Ectodermal cell (in vitro differentiated cells): ENCODE measurements around the gene B4GALT3.
A peak's percentile ranks its signal among the peaks of the same experiment; 100 is the strongest.

Experiments used
- H3K27ac ChIP-seq: 2 replicates; pipeline ENCODE4 v1.7.0; 2013; ENCODE audit warnings: mild to moderate bottlenecking, low read depth, low read length; ENCODE audit not compliant: insufficient read depth, poor library complexity, severe bottlenecking
- H3K27me3 ChIP-seq: 2 replicates; pipeline ENCODE4 v1.7.0; 2013; ENCODE audit warnings: mild to moderate bottlenecking, low read length; ENCODE audit not compliant: insufficient read depth, control insufficient read depth, poor library complexity, severe bottlenecking
- H3K36me3 ChIP-seq: one replicate; pipeline ENCODE4 v1.7.0; 2013; ENCODE audit warnings: low read length; ENCODE audit not compliant: control insufficient read depth, insufficient read depth
- H3K4me1 ChIP-seq: one replicate; pipeline ENCODE4 v1.7.0; 2013; ENCODE audit warnings: low read length; ENCODE audit not compliant: control insufficient read depth, insufficient read depth
- H3K4me3 ChIP-seq: 2 replicates; pipeline ENCODE4 v1.7.0; 2013; ENCODE audit warnings: low read depth, low read length, control low read depth; ENCODE audit not compliant: insufficient read depth
- H3K9me3 ChIP-seq: 2 replicates; pipeline ENCODE4 v1.7.0; 2013; ENCODE audit warnings: mild to moderate bottlenecking, low read length, moderate library complexity; ENCODE audit not compliant: control insufficient read depth
- WGBS, 2 experiments: methylation state at CpG; one replicate each; pipeline ENCODE4 v1.1.7; 2013; ENCODE audit warnings: missing lambda C conversion rate in 2 of 2; 5-methylcytosine and 5-hydroxymethylcytosine counted together

The B4GALT3 gene

DNA sequence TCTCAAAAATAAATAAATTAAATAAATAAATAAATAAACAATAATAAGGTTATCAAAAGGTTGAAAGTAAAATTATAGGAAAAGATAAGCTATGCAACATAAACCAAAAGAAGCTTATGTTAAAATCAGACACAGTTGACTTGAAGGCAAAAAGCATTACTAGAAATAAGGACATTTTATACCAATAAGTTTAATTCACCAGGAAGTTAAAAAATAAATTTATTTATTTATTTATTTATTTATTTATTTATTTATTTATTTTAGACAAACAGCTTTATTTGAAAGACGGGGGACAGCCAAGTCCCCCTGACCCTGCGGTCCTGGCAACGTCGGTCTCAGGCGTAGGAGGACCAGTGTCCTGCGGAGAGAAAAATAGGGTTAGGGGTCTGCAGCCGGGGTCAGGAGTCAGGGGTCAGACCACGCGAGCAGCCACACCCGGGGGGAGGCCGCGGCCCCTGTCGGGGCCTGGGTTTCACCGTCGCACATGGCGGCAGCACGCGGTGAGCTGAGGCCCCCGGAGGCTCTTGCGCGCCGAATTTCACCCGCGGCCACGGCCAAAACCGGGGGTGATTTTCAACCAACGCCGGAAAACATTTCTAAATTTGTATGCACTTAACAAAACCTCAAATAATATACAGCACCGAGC lies 36.4 kb downstream of the B4GALT3 start:
- Histone ChIP-seq H3K27me3 (no peaks in the 10 kb centered on the region), H3K4me1 (no peaks in the 10 kb centered on the region), H3K4me3 (no peak overlapping the region), H3K27ac (no peak overlapping the region), H3K36me3 (no peaks in the 10 kb centered on the region), H3K9me3 (no peaks in the 10 kb centered on the region)
- WGBS, 2 experiments = 96% methylated on average over 29 of the region's 29 CpGs

DNA sequence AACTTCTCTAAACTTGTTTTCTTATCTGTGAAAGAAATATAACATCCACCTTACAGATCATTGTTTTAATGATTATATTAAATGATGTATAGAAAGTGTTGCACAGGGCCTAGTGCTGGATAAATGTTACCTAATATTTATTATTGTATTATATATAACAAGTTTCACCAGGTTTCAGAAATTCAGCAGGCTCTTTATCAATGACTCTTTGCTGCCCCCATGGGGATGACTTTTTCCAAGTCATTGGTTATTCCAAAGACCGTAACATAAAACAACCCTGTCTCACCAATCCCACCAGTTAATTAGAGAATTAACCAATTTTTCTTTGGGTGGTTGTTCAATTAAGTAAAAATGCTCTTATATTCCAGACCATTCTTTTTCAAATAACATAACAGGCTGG lies 37.5 kb downstream of the B4GALT3 start:
- Histone ChIP-seq H3K4me3 (no peak overlapping the region), H3K4me1 (no peaks in the 10 kb centered on the region), H3K27me3 (no peaks in the 10 kb centered on the region), H3K36me3 (no peaks in the 10 kb centered on the region), H3K9me3 (no peaks in the 10 kb centered on the region), H3K27ac (no peak overlapping the region)
- 40 to 89% methylated on average over 1 of the region's 1 CpG for WGBS, 2 experiments

DNA sequence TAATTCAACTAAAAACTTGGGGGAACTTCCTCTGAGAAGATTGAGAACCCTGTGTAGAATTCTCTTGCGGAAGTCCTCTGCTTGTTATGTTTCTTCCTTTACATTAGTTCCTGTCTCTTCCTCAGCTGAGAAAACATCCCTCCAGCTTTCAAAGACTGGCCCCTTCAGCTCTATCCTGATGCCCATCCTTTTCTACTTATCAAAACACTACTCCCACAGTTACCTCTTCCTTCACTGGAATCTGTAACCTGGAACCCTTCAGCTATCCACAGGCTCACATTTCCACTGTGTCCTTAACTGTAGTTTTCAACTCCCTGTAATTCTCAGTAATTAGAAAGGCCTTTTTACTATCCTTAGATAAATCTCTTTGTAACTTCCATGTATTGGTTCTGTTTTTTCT lies 38.9 kb downstream of the B4GALT3 start:
- Histone ChIP-seq H3K36me3 (no peaks in the 10 kb centered on the region), H3K27me3 (no peaks in the 10 kb centered on the region), H3K27ac (no peak overlapping the region), H3K4me1 (peaks cover 3% of the 10 kb centered on the region), H3K4me3 (no peak overlapping the region), H3K9me3 (no peaks in the 10 kb centered on the region)
- 92 to 100% methylated on average over 1 of the region's 1 CpG for WGBS, 2 experiments

DNA sequence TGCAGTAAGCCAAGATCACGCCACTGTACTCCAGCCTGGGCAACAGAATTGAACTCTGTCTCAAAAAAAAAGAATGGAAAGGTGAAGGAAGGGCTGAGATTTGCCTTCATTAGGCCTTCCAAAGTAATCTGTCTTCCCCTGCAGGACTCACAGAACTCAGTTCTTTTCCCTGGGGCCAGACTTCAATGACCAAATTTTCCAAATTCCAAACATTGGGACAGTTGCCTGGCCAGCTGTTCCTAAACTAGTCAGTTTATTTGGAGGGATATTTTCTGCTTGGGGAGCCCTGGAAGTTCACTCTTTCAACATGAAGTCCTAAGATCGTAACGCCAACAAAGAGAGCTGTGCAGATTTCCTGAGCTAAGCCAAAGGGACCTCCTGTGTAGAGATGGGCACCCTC lies 39.4 kb downstream of the B4GALT3 start:
- H3K27me3 ChIP-seq = no peaks in the 10 kb centered on the region
- 91 to 95% methylated on average over 3 of the region's 3 CpGs for WGBS, 2 experiments
- no peaks in the 10 kb centered on the region for H3K36me3 ChIP-seq
- H3K4me1 ChIP-seq = peaks cover 4% of the 10 kb centered on the region
- H3K4me3 ChIP-seq = no peak overlapping the region
- H3K9me3 ChIP-seq = no peaks in the 10 kb centered on the region
- H3K27ac ChIP-seq = no peak overlapping the region

DNA sequence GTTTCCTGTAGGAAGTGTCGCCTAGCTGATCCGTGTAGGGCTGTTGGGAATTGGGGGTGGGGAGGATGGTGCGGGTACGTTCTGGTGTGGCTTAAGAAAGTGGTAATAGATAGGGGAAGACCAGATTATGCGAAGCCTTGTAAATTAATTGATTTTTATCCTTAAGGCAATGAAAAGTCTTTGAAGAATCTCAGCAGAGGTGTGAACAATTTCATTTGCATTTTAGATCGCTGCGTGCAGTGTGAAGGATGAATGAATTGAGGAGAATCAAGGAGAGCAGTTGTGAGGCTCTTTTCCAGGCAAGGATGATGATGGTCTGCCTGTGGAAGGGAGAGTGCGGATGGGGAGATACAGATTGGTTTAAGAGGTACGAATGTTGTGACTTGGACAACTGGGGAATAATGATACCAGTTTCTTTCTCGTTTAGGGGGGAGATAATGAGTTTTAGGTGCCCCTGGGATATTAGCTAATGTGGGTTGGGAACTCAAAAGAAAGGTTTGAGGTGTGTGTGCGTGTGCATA lies 44.0 kb downstream of the B4GALT3 start:
- H3K27ac ChIP-seq = peak overlapping the region; percentile 88
- 1 to 2% methylated on average over 11 of the region's 11 CpGs for WGBS, 2 experiments
- H3K4me1 ChIP-seq = peaks cover 11% of the 10 kb centered on the region
- H3K9me3 ChIP-seq = no peaks in the 10 kb centered on the region
- H3K4me3 ChIP-seq = peak overlapping the region; percentile 50
- H3K36me3 ChIP-seq = peaks cover 9% of the 10 kb centered on the region
- H3K27me3 ChIP-seq = no peaks in the 10 kb centered on the region

DNA sequence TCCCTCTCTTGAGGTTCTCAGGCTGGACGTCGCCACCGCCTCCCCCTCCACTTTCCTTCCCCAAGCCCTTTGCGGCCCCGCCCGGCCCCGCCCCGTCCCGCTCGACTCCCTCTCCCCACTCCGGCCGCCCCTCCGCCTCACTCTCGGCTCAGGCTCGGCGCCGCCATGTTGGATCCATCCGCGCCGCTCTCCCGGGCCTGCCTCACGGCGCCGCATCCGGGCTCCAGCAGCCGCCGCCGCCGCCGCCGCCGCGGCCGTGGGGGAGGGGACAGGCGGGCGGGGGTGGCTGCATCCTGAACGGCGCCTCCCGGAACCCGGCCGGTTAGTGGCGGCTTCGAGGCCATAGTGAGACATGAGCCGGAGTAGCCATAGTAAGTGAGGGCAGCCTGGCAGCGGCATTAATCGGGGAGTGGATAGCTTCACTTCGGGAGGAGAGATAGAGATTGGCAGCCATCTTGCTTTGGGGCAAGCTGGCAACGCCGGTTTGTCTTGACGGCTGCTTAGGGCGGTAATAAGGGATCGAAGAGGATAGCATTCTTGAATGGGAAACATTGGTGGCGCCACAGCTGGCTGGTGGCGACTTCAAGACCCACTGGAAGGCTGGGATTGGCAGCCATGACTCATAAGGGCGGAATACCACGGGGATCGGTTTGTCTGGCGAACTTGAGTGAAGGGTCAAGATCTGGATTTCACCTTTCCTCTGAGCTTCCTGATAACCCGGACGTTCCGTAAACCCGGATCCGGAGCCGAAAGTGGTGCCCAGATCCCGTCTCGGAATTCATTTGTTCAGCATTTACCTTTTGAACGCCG lies 44.7 kb downstream of the B4GALT3 start, which contains the start of gene DEDD:
Gene DEDD, minus strand, starts transcription at position 258 of the 810 bp plus-strand sequence. CDS start 8,205 bp downstream, outside the sequence.
- peak within 1 kb of the TSS; percentile 88 for H3K27ac ChIP-seq
- H3K36me3 ChIP-seq = peaks cover 11% of the 10 kb centered on the region
- no peaks in the 10 kb centered on the region for H3K9me3 ChIP-seq
- no peaks in the 10 kb centered on the region for H3K27me3 ChIP-seq
- peaks cover 11% of the 10 kb centered on the region for H3K4me1 ChIP-seq
- peak within 1 kb of the TSS; percentile 50 for H3K4me3 ChIP-seq
- WGBS, 2 experiments = 0% methylated on average over 65 to 68 of the region's 68 CpGs

DNA sequence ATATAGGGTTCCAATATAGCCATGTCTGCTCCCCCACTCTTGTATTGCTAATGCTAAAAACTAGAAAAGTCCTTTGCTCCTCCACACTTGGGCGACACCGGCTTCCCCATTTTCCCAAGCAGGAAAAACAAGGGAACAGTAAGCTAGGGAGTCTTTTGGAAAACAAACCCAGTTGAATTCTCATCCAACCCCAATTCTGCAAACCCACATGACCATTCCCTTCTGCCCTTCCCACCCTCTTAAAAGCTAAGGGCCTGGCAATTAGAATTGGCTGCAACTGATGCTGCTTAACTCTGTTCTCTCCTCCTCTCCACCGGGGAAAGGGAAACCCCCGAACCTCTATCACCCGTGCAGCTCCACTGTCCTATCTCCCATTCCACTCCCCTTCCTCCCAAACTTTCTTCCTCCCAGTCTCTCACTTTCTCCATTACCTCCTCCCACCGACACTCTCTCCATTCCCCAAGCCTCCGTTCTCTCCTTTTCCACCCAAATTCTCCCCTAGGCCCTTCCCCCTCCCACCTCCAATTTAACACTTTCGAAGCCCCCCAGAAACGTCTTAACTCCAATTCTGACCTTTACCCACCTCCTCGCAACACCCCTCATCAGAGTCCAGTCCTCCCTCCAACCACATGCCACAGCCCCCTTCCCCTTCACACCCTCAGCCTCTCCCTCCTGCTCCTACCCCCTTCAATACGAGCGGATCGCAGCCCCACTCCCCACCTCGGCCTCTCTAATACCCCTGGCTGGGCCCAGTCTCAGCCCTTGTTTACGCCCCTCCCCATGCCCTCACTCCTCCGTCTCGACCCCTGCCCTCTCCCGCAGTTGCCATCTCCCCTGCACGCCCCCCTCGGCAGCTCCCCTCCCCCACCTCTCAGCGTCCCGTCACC lies 45.5 kb downstream of the B4GALT3 start:
- Histone ChIP-seq H3K36me3 (peaks cover 11% of the 10 kb centered on the region), H3K27me3 (no peaks in the 10 kb centered on the region), H3K27ac (peak overlapping the region; percentile 88), H3K4me1 (peaks cover 11% of the 10 kb centered on the region), H3K4me3 (peak overlapping the region; percentile 50), H3K9me3 (no peaks in the 10 kb centered on the region)
- WGBS, 2 experiments = 1 to 2% methylated on average over 22 of the region's 22 CpGs

DNA sequence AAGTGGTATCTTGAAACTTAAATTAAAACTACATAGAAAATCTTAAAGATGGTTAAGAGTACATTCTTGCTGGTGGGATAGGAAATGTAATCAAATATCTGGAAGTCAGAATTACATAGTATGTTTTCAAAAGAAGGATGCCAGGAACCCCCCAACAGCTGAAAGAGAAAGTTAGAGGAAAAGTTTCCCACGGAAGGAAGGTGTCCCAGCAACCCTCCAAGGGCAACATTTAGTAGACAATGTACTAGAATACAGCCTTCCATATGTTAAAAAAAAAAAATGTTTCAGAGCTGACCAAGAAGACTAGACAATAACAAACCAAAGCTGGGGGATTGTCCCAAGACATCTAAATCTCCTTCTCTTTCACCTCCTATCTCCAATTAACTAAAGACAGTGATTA lies 47.0 kb downstream of the B4GALT3 start:
- H3K4me3 ChIP-seq = peak overlapping the region; percentile 4
- no peak overlapping the region for H3K27ac ChIP-seq
- peaks cover 20% of the 10 kb centered on the region for H3K36me3 ChIP-seq
- no peaks in the 10 kb centered on the region for H3K9me3 ChIP-seq
- H3K27me3 ChIP-seq = no peaks in the 10 kb centered on the region
- peaks cover 11% of the 10 kb centered on the region for H3K4me1 ChIP-seq
- 75% methylated on average over 1 of the region's 1 CpG; no CpG with 5 or more reads in 1 of the 2 experiments for WGBS, 2 experiments

DNA sequence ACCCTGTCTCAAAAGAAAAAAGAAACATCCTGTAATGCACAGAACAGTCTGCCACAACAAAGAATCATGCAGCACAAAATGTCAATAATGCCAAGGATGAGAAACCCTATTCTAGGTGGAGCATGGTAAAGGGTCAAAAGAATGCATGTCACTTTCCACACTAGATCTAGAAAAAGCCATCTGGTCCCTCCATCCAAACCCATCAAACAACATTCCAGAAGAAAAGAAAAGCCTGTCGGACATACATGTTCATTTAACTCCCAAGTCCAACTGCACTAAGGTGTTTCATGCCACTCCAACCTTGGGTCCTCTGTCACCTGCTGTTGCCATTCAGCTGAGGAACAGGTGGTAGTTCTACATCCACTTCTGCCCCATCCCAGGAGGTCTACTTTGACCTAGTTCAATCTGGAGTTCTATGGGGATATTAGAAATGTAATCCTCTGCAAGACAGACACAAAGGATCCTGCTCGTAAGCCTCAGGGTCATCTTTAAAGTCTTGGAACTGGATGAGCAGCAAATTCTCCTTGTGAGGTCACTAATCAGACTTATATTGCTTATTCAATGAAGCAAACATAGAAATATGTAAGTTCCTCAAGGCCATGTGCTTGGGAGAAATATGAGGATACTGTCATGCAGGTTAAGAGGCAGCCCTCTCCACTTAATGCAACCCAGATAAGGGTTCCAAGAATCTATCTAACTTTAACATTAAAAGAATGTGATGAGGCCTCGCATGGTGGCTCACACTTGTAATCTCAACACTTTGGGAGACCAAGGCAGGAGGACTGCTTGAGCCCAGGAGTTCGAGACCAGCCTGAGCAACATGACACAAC lies 48.5 kb downstream of the B4GALT3 start:
- Histone ChIP-seq H3K9me3 (no peaks in the 10 kb centered on the region), H3K27me3 (no peaks in the 10 kb centered on the region), H3K27ac (no peak overlapping the region), H3K4me3 (no peak overlapping the region), H3K36me3 (peaks cover 30% of the 10 kb centered on the region), H3K4me1 (peaks cover 11% of the 10 kb centered on the region)
- 93% methylated on average over 4 of the region's 4 CpGs for WGBS, 2 experiments
